HG02642 (cell line): ENCODE data around the gene HOXA7.

Experiments
- ATAC-seq: cut with Tn5 transposase; IDR thresholded peaks from one replicate; pipeline ENCODE4 v1.9.1; 2021; ENCODE audit warnings: mild to moderate bottlenecking; ENCODE audit not compliant: unreplicated experiment, poor library complexity

The HOXA7 gene

DNA sequence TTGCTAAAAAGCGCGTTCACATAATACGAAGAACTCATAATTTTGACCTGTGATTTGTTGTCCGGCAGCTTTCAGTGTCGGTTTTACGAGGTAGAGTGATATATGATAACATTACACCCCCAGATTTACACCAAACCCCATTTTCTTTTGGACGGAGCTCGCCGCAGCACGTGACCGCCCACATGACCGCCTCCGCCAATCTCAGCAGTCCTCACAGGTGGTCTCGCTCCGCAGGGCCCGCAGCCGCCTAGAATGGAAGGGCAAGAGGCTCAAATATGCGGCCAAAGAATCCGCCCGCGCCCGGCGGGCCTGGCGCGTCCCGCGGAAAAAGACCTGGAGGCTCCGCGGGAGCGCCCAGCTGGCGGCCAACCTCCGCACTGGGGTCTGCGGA, at the start of gene HOXA7:
Gene HOXA7, minus strand, starts transcription at position 168 of the 391 bp plus-strand sequence. Its CDS starts 130 bp downstream, at position 38.
- ATAC-seq = no peak

DNA sequence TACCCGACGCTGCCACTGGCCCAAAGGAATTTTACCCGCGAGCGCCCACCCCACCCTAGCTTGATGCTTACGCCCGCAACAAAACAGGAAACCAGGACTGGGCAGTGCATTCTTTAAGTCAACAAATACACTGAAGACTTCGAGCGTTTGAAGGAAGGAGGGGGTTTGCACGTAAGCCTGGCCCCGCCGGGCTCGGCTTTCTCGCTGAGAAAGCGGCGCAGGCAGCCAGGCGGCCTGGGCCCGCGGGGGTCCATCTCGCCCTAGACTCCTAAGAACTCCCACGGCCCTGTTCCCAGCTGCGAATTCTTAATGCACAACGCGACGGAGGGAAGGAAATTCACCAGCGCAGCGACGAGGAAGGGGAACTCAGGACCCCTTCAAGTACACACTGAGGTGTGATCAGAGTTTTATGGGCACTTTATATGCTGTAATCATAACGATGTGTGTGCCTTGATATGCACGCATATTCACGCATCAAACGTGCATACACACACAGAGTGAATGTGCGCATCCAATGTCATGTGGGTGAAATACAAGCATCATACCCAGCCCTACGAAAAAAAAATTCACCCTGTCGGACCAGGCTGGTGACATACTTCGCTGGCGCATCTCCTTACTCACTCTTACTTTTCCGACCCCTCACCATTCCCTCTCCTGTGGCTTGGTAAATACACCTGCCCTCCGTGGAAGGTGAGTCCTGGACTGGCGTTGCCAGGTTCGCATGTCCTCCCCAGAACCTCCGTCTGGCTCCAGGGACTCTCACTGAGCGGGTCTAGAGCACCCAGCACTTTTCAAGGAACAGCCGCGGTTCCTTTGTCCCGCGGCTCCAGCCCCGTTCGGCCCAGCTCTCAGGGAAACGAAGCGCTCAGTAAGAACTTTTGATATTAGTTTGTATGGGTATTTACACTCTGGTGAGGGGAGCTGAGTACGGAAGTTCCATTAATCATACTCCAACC, 49.1 kb upstream of the HOXA7 start:
- no peak for ATAC-seq

DNA sequence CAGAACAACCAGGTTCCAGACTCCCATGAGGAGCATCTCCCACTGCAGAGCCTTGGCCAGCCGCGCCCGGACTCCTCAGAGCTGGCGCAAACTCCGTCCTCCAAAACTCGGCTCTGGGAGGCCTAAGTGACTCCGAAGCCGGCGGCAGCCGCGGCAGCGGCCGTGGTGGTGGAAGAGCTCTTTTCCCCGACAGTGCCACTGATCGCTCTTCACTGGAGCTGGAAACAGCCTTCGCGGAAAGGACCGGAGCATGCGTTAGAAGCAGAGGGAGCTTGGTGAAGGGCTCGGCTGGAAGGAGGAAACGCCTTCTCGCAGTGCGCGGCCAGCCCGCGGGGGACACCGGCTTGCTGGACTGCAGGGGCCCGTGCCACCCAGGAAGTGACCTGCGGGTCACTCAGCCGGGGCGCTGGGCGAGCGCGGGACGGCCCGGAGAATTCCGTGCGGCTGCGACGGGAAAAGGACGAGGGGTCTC, 48.4 kb upstream of the HOXA7 start:
- ATAC-seq = no peak

- ATAC-seq = no peak
Observed at GRCh38 chr7:27203964-27204594, 47.6 kb upstream of the HOXA7 start.

- ATAC-seq = no peak
Observed at GRCh38 chr7:27203365-27203953, 47.0 kb upstream of the HOXA7 start.

- no peak for ATAC-seq
Observed at GRCh38 chr7:27202862-27203134, 46.3 kb upstream of the HOXA7 start.

DNA sequence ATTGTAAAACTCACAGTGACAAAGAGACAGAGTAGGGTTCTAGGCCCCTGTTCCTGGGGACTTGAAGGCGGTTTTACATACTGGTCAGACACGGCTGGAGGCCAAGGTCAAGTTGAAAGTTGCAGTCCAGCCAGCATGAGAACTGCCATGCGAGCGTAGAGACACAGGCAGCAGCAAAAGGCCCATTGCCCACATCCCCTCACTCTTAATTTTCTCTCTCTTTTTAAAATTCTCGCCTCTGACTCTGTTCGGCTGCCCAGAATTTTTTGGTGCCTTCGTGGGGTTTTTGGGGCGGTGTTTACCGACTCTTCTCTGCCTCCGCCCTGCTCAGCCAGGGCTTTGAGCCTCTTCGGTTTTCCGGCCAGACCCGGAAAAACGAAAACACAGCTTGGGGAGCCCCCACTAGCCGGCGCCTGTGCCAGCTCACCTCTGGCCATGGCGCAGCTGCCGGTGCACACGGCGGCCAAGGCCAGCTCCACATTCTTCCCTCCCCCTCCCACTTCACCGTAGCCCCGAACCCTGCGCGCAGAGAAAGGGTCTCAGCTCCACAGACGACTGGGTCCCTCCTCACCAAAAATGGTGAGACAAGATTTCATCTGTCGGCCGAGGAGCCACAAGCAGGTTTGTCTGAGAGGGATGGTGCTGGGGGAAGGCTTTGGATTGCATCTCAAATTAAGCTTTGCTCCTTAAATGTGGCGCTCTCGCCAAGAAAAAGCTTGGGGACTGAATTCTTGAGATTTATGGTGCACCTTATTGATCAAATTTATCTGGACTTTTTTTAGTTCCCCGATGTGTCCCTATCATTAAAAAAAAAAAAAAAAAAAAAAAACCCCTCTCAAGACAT, 45.8 kb upstream of the HOXA7 start:
- ATAC-seq = no peak

DNA sequence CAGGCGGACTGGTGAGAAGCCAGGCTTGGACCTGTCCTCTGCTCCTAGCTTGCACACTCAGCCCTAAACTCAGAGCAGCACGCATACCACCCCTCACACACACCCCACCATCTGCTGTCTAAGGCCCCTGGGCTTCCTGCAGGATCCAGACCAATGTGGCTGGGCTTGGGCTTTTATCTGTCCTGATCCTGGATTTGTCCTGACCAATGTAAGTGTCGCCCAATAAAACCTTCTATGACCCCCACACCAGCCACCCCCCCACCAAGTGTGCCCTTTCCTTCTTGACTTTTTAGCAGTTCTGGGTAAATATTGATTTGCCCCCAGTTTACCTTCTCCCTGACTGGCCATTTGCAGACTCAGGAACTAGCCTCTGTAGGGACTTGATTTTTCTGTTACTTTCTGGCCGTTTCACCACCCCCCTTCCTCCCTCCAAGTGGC, 45.1 kb upstream of the HOXA7 start:
- ATAC-seq = no peak

DNA sequence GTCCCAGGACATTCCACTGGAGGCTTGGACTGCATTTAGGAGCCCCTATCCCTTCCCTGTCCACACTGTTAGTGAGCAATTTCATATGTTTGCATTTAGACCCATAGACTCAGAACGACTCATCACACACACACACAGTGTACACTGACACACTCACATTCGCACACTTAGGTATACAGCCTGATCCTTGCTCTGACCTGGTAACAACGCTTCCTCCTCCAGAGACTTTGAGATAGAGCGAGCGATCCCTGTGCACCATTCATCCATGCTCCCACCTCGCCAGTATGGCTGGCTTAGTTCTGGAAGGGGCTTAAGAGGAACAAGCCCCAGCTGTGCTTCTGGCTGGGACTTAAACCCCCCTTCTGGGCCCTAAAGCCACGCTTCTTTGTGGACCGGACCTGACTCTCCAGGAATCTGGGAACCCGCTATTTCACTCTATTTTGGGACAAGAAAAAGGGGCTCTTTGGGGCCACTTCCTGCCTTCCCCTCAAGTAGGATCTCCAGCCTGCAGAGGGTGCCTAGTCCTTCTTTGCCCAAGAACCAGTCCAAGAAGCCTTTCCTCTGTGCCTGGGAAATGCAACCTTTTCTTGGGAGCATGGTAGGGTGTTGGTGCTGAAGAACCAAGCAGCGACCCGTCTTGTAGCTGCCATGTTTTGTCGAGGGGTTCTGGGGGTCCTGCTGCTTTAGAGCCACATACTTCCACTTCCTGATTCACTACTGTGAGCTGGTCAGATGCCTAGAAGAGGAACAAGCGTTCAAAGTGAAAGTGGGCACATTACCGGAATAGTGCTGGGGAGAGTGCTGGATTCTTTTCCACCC, 44.5 kb upstream of the HOXA7 start:
- ATAC-seq = no peak

DNA sequence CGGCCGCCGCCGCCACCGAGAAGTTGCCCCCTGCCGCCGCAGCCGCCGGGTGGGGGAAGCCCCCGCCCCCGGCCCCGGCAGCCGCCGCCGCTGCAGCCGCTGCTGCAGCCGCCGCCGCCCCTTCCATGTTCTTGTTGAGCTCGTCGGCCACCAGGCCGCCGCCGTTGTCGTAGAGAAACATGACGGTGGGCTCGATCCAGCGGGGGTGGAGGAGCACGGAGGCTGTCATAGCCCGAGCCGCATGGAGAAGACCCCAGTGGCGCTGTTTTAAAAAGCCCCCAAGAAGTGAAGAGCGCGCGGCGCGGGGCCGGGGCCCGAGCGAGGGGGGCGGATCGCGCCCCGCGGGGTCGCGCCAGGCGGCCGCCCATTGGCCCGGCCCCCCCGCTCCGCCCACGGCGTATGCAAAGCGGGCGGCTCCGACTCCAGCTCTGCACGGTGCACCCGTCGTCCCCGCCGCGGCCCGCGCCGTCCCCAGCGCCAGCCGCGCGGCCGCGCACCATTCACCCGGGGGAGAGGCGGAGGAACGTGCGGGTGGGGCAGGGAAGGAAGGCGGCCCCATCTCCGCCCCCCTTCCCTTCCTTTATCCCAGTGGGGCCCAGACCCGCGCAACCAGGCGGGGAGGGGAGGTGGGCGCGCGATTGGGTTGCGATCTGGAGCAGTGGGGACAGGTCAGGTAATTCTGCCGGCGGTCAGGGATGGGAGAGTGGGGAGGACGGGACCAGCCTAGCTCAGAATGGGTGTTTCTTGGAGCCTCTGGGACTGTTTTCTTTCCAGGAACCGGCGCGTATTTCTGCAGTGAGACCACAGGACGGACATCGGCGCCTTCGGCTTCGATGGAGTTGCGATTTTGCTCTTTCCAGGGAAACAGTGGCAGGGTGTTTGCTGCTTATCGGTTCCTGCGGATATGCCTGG, 43.6 kb upstream of the HOXA7 start, which contains the start of gene HOXA13:
Gene HOXA13, minus strand, starts transcription at position 243 of the 912 bp plus-strand sequence. Its CDS starts 14 bp downstream, at position 229.
- ATAC-seq = no peak

- no peak for ATAC-seq
Observed at GRCh38 chr7:27198871-27199801, 42.7 kb upstream of the HOXA7 start.

- ATAC-seq = no peak
Observed at GRCh38 chr7:27198138-27198841, 41.8 kb upstream of the HOXA7 start.

DNA sequence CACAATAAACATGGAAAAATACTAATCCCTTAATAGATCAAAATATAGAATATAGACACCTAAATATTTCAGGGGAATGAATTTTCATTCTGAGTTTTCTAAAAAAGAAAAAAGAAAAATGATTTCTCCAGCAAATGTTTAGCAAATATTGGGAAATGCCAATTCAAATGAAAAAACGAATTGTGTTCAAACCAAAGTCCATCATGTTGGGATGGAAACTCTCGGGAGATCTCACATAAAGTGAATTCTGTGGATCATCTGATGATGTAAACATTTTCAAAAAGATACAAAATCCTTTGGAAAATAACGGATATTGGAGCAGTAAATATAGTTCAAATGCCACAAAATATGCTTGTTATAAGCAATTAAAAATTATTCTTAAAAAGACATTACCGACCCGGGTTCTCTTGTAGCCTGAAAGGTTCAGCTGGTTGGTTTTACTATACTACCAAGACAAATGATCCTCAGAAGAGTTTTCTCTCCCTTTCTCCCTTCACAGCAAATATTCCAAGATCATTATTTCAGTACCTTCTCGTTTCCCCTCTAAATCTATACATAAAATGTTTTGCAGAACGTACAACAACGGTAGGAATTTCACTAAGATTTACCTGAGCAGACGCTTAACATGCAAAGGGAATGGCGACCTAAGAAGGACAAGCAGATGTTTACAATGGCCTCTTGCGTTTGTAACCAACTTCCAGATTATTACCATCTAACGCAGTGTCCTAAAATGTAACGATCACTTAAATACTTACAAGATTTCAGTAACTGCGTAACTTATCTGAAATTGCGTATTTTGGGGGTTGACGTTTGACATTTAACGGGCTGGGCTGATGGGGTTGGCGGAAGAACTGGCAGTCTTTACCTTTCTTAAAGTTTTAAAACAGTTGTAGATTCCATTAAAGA, 40.9 kb upstream of the HOXA7 start:
- ATAC-seq = no peak

GRCh38 chr7:27196287-27196767, 39.9 kb upstream of the HOXA7 start:
- ATAC-seq = no peak

DNA sequence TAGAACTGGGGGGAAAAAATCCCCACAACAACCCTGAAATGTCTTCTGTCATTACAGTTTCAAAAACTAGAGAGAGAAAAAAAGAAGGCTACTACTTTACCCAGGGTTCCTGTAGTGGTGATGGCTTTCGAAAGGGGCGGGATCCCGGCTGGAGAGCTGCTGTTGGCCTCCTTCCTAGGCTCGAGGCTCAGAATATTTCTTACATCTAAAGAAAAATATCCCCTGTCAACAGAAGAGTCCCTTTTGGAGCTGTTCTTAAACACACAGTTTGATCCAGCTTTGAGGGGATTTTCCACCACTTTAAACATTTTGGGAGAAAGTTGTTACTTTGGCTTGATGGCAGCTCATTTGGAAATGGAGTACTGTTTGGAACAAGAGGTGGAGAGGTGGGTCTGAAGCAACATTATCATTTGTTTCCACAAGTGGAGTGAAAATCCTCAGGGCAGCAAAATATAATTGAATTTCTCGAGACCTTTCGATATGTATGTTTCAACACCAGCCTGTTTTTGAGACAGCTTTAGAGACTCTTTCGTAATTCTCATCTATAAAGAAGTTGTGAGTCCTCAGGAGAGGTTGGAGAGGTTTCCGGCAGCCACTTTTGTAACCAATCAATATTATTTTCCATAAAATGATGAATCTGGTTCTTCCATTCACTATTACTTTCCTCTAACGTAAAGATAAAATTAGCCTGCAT, 38.4 kb upstream of the HOXA7 start:
- no peak for ATAC-seq
